HUES6 (cell line): ENCODE results near the gene PRKG1.

ENCODE experiments used
- H3K27ac ChIP-seq: 2 replicates; pipeline ENCODE4 v1.7.0; 2013; ENCODE audit warnings: low read depth, mild to moderate bottlenecking, low read length, inconsistent platforms
- H3K27me3 ChIP-seq: 2 replicates; pipeline ENCODE4 v1.6.1; 2013; ENCODE audit warnings: low read length; ENCODE audit not compliant: control insufficient read depth, insufficient read depth
- H3K36me3 ChIP-seq: 2 replicates; pipeline ENCODE4 v1.6.1; 2013; ENCODE audit warnings: low read length; ENCODE audit not compliant: control insufficient read depth, insufficient read depth
- H3K4me1 ChIP-seq: 2 replicates; pipeline ENCODE4 v1.6.1; 2013; ENCODE audit warnings: low read length; ENCODE audit not compliant: control insufficient read depth, insufficient read depth
- H3K4me3 ChIP-seq: 2 replicates; pipeline ENCODE4 v1.5.1; 2013; ENCODE audit warnings: low read depth, low read length
- H3K9ac ChIP-seq: one replicate; pipeline ENCODE4 v1.6.1; 2013; ENCODE audit warnings: mild to moderate bottlenecking, low read length
- H3K9me3 ChIP-seq: 2 replicates; pipeline ENCODE4 v1.6.1; 2013; ENCODE audit warnings: low read depth, low read length; ENCODE audit not compliant: control insufficient read depth, insufficient read depth

Gene PRKG1

GRCh38 chr10:51596695-51597094 is 522.4 kb downstream of the PRKG1 start:
- no peak overlapping the region for H3K9ac ChIP-seq
- H3K9me3 ChIP-seq, result no peaks in the 10 kb centered on the region
- no peak overlapping the region for H3K27ac ChIP-seq
- 0 out of 2 replicates have a peak, but pooled peaks cover 2% of the 10 kb centered on the region for H3K4me1 ChIP-seq
- H3K4me3 ChIP-seq, result no peak overlapping the region
- H3K27me3 ChIP-seq, result no peaks in the 10 kb centered on the region
- no peaks in the 10 kb centered on the region for H3K36me3 ChIP-seq

GRCh38 chr10:51599647-51600046 is 525.4 kb downstream of the PRKG1 start:
- Histone ChIP-seq H3K4me1 (0 out of 2 replicates have a peak, but pooled peaks cover 2% of the 10 kb centered on the region), H3K27me3 (no peaks in the 10 kb centered on the region), H3K9ac (no peak overlapping the region), H3K9me3 (no peaks in the 10 kb centered on the region), H3K36me3 (no peaks in the 10 kb centered on the region), H3K4me3 (no peak overlapping the region), H3K27ac (no peak overlapping the region)

GRCh38 chr10:51602326-51602725 is 528.0 kb downstream of the PRKG1 start:
- Histone ChIP-seq H3K36me3 (no peaks in the 10 kb centered on the region), H3K27me3 (no peaks in the 10 kb centered on the region), H3K27ac (no peak overlapping the region), H3K9me3 (no peaks in the 10 kb centered on the region), H3K4me3 (no peak overlapping the region), H3K4me1 (0 out of 2 replicates have a peak, but pooled peaks cover 2% of the 10 kb centered on the region), H3K9ac (no peak overlapping the region)

- Histone ChIP-seq H3K27me3 (no peaks in the 10 kb centered on the region), H3K4me3 (no peak overlapping the region), H3K9me3 (no peaks in the 10 kb centered on the region), H3K4me1 (0 out of 2 replicates have a peak, but pooled peaks cover 2% of the 10 kb centered on the region), H3K36me3 (no peaks in the 10 kb centered on the region), H3K27ac (no peak overlapping the region), H3K9ac (no peak overlapping the region)
Measured at GRCh38 chr10:51604579-51604978, 530.3 kb downstream of the PRKG1 start.

- Histone ChIP-seq H3K9me3 (no peaks in the 10 kb centered on the region), H3K27ac (no peak overlapping the region), H3K4me3 (no peak overlapping the region), H3K4me1 (no peaks in the 10 kb centered on the region), H3K9ac (no peak overlapping the region), H3K36me3 (no peaks in the 10 kb centered on the region), H3K27me3 (no peaks in the 10 kb centered on the region)
Measured at GRCh38 chr10:51606825-51607462, 532.7 kb downstream of the PRKG1 start.

- Histone ChIP-seq H3K4me3 (no peak overlapping the region), H3K9me3 (no peaks in the 10 kb centered on the region), H3K27ac (no peak overlapping the region), H3K36me3 (no peaks in the 10 kb centered on the region), H3K27me3 (no peaks in the 10 kb centered on the region), H3K9ac (no peak overlapping the region), H3K4me1 (no peaks in the 10 kb centered on the region)
Measured at GRCh38 chr10:51607463-51607835, 533.2 kb downstream of the PRKG1 start.

- H3K4me1 ChIP-seq, result no peaks in the 10 kb centered on the region
- H3K4me3 ChIP-seq, result no peak overlapping the region
- no peaks in the 10 kb centered on the region for H3K9me3 ChIP-seq
- no peaks in the 10 kb centered on the region for H3K36me3 ChIP-seq
- no peak overlapping the region for H3K27ac ChIP-seq
- no peaks in the 10 kb centered on the region for H3K27me3 ChIP-seq
- no peak overlapping the region for H3K9ac ChIP-seq
Measured at GRCh38 chr10:51608211-51608610, 533.9 kb downstream of the PRKG1 start.

GRCh38 chr10:51615764-51616298 is 541.5 kb downstream of the PRKG1 start:
- Histone ChIP-seq H3K27ac (no peak overlapping the region), H3K4me3 (no peak overlapping the region), H3K36me3 (no peaks in the 10 kb centered on the region), H3K4me1 (peaks cover 9% of the 10 kb centered on the region; the same call in 1 of the 2 replicates), H3K9me3 (no peaks in the 10 kb centered on the region), H3K9ac (no peak overlapping the region), H3K27me3 (no peaks in the 10 kb centered on the region)

GRCh38 chr10:51617576-51618235 is 543.4 kb downstream of the PRKG1 start:
- Histone ChIP-seq H3K27ac (no peak overlapping the region), H3K36me3 (no peaks in the 10 kb centered on the region), H3K9ac (no peak overlapping the region)

GRCh38 chr10:51619365-51619764 is 545.1 kb downstream of the PRKG1 start:
- peaks cover 9% of the 10 kb centered on the region; the same call in 1 of the 2 replicates for H3K4me1 ChIP-seq
- H3K27ac ChIP-seq, result no peak overlapping the region
- H3K9me3 ChIP-seq, result no peaks in the 10 kb centered on the region
- no peaks in the 10 kb centered on the region for H3K36me3 ChIP-seq
- no peak overlapping the region for H3K4me3 ChIP-seq
- no peaks in the 10 kb centered on the region for H3K27me3 ChIP-seq
- no peak overlapping the region for H3K9ac ChIP-seq

More at GRCh38 chr10:51617576-51618235, 543.4 kb downstream of the PRKG1 start:
- no peak overlapping the region for H3K4me3 ChIP-seq
- no peaks in the 10 kb centered on the region for H3K9me3 ChIP-seq
- H3K4me1 ChIP-seq, result peaks cover 9% of the 10 kb centered on the region; the same call in 1 of the 2 replicates
- H3K27me3 ChIP-seq, result no peaks in the 10 kb centered on the region

GRCh38 chr10:51620131-51620530 is 545.8 kb downstream of the PRKG1 start:
- Histone ChIP-seq H3K4me3 (no peak overlapping the region), H3K4me1 (peaks cover 9% of the 10 kb centered on the region; the same call in 1 of the 2 replicates), H3K27ac (no peak overlapping the region), H3K27me3 (no peaks in the 10 kb centered on the region), H3K9me3 (no peaks in the 10 kb centered on the region), H3K36me3 (no peaks in the 10 kb centered on the region), H3K9ac (no peak overlapping the region)
